HEK293T (cell line): Measurements from ENCODE around the gene KRT79.

Experiments used
- CTCF ChIA-PET: fragments of 350-600 bp; formaldehyde crosslinking; extraction: SDS; loops from one replicate; lab custom pipeline; 2021; ENCODE audit warnings: antibody characterized with exemption, inconsistent platforms; lab: Yijun Ruan, JAX
- POLR2A ChIA-PET: fragments of 350-600 bp; formaldehyde crosslinking; extraction: SDS; loops from one replicate; lab custom pipeline; 2020; ENCODE audit warnings: antibody characterized with exemption, inconsistent platforms; lab: Yijun Ruan, JAX
- DNase-seq: peaks from one replicate; pipeline ENCODE4 v3.0.0; 2012; ENCODE audit warnings: mixed read lengths; ENCODE audit errors: extremely low spot score
- ARNT ChIP-seq: fragments of 450-650 bp; IDR thresholded peaks from 2 replicates; pipeline ENCODE4 v1.6.1; 2017; ENCODE audit warnings: mild to moderate bottlenecking
- BHLHE40 ChIP-seq: fragments of 450-650 bp; IDR thresholded peaks from 2 replicates; pipeline ENCODE4 v1.6.1; 2016; ENCODE audit warnings: mild to moderate bottlenecking, moderate library complexity, borderline replicate concordance
- CTBP1 ChIP-seq: fragments of 450-650 bp; IDR thresholded peaks from 2 replicates; pipeline ENCODE4 v1.6.1; 2016; ENCODE audit warnings: borderline replicate concordance
- ELF4 ChIP-seq: fragments of 450-650 bp; IDR thresholded peaks from 2 replicates; pipeline ENCODE4 v1.6.1; 2017; ENCODE audit warnings: antibody characterized with exemption
- FOXA1 ChIP-seq: fragments of 450-650 bp; IDR thresholded peaks from 2 replicates; pipeline ENCODE4 v1.6.1; 2016; ENCODE audit warnings: mild to moderate bottlenecking
- FOXK2 ChIP-seq: fragments of 450-650 bp; IDR thresholded peaks from 2 replicates; pipeline ENCODE4 v1.6.1; 2016; ENCODE audit warnings: mild to moderate bottlenecking
- FOXM1 ChIP-seq: fragments of 450-650 bp; IDR thresholded peaks from 2 replicates; pipeline ENCODE4 v1.6.1; 2017; ENCODE audit warnings: mild to moderate bottlenecking, borderline replicate concordance
- HDGF ChIP-seq: fragments of 450-650 bp; IDR thresholded peaks from 2 replicates; pipeline ENCODE4 v1.6.1; 2017; ENCODE audit warnings: antibody characterized with exemption, borderline replicate concordance
- L3MBTL2 ChIP-seq: fragments of 450-650 bp; conservative IDR thresholded peaks from 2 replicates; pipeline ENCODE4 v1.6.1; 2016; ENCODE audit warnings: mild to moderate bottlenecking
- LEF1 ChIP-seq: fragments of 450-650 bp; IDR thresholded peaks from 2 replicates; pipeline ENCODE4 v1.6.1; 2017; ENCODE audit warnings: mild to moderate bottlenecking, borderline replicate concordance
- NFRKB ChIP-seq: fragments of 450-650 bp; IDR thresholded peaks from 2 replicates; pipeline ENCODE4 v1.6.1; 2016; ENCODE audit warnings: mild to moderate bottlenecking, moderate library complexity
- PKNOX1 ChIP-seq: fragments of 450-650 bp; IDR thresholded peaks from 2 replicates; pipeline ENCODE4 v1.6.1; 2016
- SP1 ChIP-seq: fragments of 450-650 bp; IDR thresholded peaks from 2 replicates; pipeline ENCODE4 v1.6.1; 2017
- SUZ12 ChIP-seq: fragments of 450-650 bp; IDR thresholded peaks from 2 replicates; pipeline ENCODE4 v1.6.1; 2016; ENCODE audit warnings: mild to moderate bottlenecking
- TARDBP ChIP-seq: fragments of 450-650 bp; IDR thresholded peaks from 2 replicates; pipeline ENCODE4 v1.6.1; 2016
- ZNF384 ChIP-seq: fragments of 450-650 bp; IDR thresholded peaks from 2 replicates; pipeline ENCODE4 v1.6.1; 2016

The KRT79 gene

GRCh38 chr12:52818388-52818787, 15.7 kb downstream of the KRT79 start:
- no peak for DNase-seq
- ChIA-PET POLR2A (no interaction called here), CTCF (interaction anchor here (0.9 kb wide), 1 partner anchor 162 kb away, joined by 4 read pairs; no protein-coding TSS in a partner anchor)
- TF ChIP-seq CTBP1: no peak
- no peak for TF ChIP-seq HDGF
- no peak for TF ChIP-seq SP1
- TF ChIP-seq FOXM1: no peak
- TF ChIP-seq SUZ12: no peak
- no peak for TF ChIP-seq ZNF384
- TF ChIP-seq ARNT: no peak
- no peak for TF ChIP-seq LEF1
- no peak for TF ChIP-seq ELF4
- no peak for TF ChIP-seq PKNOX1
- no peak for TF ChIP-seq TARDBP
- no peak for TF ChIP-seq FOXA1
- TF ChIP-seq BHLHE40: no peak
- no peak for TF ChIP-seq FOXK2
- no peak for TF ChIP-seq L3MBTL2
- TF ChIP-seq NFRKB: no peak

DNA sequence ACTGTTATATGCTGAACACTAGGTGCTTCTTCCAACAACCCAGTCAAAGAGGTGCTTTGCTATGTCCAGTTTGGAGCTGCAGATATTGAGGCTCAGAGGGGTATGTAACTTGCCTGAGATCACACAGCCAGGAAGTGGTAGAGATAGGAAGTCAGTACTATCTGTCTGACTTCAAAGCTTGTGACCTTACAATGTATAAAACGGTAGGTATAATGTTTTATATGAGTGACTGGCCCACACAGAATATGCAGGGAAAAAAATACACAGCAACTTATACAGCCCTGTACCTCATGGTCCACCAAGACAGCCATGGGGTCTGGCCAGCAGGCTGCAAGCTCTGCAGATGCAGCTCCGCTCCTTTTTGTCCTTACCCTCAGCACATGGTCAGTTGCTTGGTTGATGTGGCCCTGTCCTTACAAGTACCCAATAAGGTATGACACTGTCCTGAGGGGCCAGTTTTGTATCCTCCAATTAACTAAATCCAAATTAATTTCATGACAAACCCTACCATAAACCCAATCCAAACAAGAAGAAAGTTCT, 16.3 kb downstream of the KRT79 start:
- CTCF ChIA-PET: interaction anchor here (0.9 kb wide), 1 partner anchor 162 kb away, joined by 4 read pairs; no protein-coding TSS in a partner anchor
- TF ChIP-seq LEF1: no peak
- TF ChIP-seq SUZ12: no peak
- TF ChIP-seq BHLHE40: no peak
- TF ChIP-seq SP1: no peak
- TF ChIP-seq ELF4: no peak
- TF ChIP-seq FOXA1: no peak
- no peak for TF ChIP-seq PKNOX1
- TF ChIP-seq NFRKB: no peak
- no peak for TF ChIP-seq CTBP1
- DNase-seq: no peak
- POLR2A ChIA-PET: no interaction called here

DNA sequence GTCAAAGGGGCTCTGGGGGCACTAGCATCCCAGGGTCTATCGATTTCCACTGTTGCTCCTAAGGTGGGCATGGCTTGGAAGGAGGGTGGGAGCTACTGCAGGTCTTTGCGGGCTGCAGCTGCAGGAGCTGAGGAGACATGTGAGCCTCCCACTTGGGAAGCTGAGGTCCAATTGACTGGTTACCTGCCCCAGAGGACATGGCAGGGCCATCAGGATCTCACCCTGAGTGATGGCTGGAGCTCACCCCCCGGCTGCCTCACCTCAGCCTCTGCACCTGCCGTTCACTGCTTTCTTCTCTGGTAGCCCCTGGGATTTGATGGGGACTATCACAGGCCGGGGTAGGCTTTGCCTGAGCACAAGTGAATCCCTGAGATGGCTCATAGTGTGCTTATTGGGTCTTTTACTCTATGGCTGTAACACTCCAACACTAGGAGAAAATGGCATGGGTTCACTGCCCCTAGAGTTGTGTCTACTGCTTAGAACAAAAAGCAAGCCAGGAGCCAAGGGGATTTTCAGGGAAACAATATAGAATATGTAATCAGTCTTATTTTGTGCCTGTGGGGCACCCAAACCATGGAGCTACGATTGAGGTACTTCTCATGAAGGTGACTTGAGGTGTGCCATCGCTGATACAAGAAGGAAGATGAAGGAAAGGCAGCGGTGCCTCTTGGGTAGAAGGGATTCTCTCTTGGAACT, 17.0 kb downstream of the KRT79 start:
- ChIA-PET CTCF (interaction anchor here (0.6 to 0.9 kb wide), 2 partner anchors 48 to 163 kb away, joined by 3 to 4 read pairs; no protein-coding TSS in a partner anchor), POLR2A (no interaction called here)
- no peak for DNase-seq
- TF ChIP-seq SUZ12 (no peak), FOXA1 (no peak), LEF1 (no peak), FOXM1 (no peak), HDGF (no peak), FOXK2 (no peak), PKNOX1 (no peak), L3MBTL2 (no peak), ELF4 (no peak), ZNF384 (no peak)

DNA sequence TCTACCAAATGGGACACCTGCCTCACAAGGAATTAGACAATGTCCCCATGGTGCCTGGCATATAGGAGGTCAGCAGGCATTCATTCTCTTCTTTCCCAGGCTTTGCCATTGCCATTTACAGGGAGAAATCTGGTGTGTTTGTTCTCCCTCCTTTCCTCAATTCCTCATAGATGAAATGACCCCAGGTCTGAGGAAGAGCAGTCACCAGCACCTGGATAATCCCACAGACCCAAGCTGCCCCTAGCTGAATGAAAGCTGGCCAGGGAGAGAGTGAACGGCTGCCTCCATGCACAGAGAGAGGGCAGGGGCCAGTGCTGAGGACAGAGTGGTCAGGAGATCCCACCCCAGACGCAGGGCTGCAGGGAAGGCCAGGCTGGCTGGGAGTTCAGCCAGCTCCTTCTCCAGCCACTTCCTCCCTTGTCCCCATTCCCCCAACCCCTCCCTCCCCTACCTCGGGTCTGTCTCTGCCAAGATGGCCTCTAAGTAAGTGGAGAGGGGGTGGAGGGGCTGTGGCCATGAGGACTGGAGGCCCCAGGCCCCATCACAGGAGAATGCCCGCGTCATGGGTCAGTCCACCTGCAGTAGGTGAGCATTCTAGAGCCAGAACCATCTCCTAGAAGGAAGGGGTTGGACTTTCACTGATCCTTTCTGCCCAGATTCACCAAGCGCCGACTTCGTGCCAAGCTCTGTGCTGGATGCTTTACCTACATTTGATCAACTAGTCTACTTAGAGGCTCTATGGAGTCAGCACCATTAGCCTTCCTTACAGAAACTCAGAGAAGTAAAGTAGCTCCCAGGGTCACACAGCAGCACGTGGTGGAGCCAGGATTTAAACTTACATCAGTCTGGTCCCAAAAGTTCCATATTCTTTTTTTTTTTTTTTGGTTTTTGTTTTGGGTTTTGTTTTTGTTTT, 18.2 kb downstream of the KRT79 start:
- TF ChIP-seq FOXA1 (no peak), SUZ12 (no peak), NFRKB (no peak), SP1 (no peak), TARDBP (no peak), L3MBTL2 (no peak), ZNF384 (no peak), ELF4 (no peak), BHLHE40 (no peak), ARNT (no peak), PKNOX1 (no peak), CTBP1 (no peak), LEF1 (no peak), FOXM1 (no peak), FOXK2 (no peak), HDGF (no peak)
- ChIA-PET POLR2A (no interaction called here), CTCF (no interaction called here)
- DNase-seq: no peak

DNA sequence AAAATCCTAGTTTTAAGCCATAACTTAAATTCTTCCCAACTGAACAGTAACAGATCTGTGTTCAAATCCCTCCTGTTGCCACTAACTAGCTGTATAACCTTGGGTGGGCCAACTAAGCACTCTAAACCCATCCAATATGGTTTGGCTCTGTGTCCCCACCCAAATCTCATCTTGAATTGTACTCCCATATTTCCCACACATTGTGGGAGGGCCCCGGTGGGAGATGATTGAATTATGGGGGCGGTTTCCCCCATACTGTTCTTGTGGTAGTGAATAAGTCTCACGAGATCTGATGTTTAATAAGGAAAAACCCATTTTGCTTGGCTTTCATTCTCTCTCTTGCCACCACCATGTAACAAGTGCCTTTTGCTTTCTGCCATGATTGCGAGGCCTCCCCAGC, 18.9 kb downstream of the KRT79 start:
- TF ChIP-seq L3MBTL2: no peak
- TF ChIP-seq TARDBP: no peak
- TF ChIP-seq FOXM1: no peak
- no peak for TF ChIP-seq ELF4
- TF ChIP-seq PKNOX1: no peak
- TF ChIP-seq ARNT: no peak
- TF ChIP-seq SP1: no peak
- no peak for TF ChIP-seq LEF1
- no peak for TF ChIP-seq NFRKB
- no peak for TF ChIP-seq FOXA1
- no peak for DNase-seq
- ChIA-PET POLR2A (no interaction called here), CTCF (no interaction called here)
